Fibroblast of the aortic adventitia (primary cell): Measurements from ENCODE around the gene CNIH3. TPM values are rescaled to one million over a fixed set of nuclear protein-coding genes. Genes with fewer than 3 reads are reported as not detected.

ENCODE experiments used
- DNase-seq: peaks from one replicate; pipeline ENCODE4 v3.0.0-alpha.2; 2010; ENCODE audit warnings: low read depth
- H3K4me3 ChIP-seq: 2 replicates; pipeline ENCODE4 v1.5.1; 2011; ENCODE audit warnings: low read depth, mild to moderate bottlenecking, control low read depth, low read length, moderate library complexity
- total RNA-seq: library from RNA; depleted of rRNA; stranded (reverse); fragments of >200 nt; gene quantifications from 2 replicates; pipeline ENCODE4 v1.2.3, GENCODE V29; 2012; ENCODE audit warnings: low replicate concordance
- TF ChIP-seq, protein P1 (sequence below): IDR thresholded peaks from 2 replicates; pipeline ENCODE4 v1.5.1; 2011; ENCODE audit warnings: mild to moderate bottlenecking, low read length, control low read depth, inconsistent platforms; ENCODE audit not compliant: insufficient read depth

Gene CNIH3
- total RNA-seq, 1 donor, result 31.5 TPM

GRCh38 chr1:224640587-224640986 lies 24.5 kb downstream of the CNIH3 start:
- no peak overlapping the region for H3K4me3 ChIP-seq
- TF ChIP-seq, protein P1, sequence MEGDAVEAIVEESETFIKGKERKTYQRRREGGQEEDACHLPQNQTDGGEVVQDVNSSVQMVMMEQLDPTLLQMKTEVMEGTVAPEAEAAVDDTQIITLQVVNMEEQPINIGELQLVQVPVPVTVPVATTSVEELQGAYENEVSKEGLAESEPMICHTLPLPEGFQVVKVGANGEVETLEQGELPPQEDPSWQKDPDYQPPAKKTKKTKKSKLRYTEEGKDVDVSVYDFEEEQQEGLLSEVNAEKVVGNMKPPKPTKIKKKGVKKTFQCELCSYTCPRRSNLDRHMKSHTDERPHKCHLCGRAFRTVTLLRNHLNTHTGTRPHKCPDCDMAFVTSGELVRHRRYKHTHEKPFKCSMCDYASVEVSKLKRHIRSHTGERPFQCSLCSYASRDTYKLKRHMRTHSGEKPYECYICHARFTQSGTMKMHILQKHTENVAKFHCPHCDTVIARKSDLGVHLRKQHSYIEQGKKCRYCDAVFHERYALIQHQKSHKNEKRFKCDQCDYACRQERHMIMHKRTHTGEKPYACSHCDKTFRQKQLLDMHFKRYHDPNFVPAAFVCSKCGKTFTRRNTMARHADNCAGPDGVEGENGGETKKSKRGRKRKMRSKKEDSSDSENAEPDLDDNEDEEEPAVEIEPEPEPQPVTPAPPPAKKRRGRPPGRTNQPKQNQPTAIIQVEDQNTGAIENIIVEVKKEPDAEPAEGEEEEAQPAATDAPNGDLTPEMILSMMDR, result no peak
- DNase-seq, result no peak

GRCh38 chr1:224641030-224641429 lies 24.9 kb downstream of the CNIH3 start:
- TF ChIP-seq, protein P1, result no peak
- DNase-seq, result no peak
- no peak overlapping the region for H3K4me3 ChIP-seq

DNA sequence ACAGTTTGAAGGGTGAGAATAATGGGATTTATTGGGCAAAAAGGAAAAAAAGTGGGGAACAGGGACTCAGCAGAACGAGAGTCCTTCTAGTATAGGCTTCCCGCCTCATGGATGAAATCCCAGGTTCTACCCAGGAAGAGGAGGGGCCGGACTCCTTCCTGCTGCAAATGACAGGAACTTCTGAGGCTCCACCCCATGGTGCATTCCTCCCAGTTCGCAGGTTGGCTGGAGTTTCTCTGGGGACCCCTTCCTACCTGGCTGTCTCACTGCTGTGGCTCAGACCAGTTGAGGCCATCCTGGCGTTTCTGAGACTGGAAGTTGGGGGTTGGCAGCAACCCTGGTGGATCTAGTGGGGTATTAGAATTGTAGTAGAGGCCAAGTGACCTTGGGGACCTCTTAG lies 27.5 kb downstream of the CNIH3 start:
- TF ChIP-seq, protein P1, result no peak
- no peak for DNase-seq
- H3K4me3 ChIP-seq, result no peak overlapping the region

DNA sequence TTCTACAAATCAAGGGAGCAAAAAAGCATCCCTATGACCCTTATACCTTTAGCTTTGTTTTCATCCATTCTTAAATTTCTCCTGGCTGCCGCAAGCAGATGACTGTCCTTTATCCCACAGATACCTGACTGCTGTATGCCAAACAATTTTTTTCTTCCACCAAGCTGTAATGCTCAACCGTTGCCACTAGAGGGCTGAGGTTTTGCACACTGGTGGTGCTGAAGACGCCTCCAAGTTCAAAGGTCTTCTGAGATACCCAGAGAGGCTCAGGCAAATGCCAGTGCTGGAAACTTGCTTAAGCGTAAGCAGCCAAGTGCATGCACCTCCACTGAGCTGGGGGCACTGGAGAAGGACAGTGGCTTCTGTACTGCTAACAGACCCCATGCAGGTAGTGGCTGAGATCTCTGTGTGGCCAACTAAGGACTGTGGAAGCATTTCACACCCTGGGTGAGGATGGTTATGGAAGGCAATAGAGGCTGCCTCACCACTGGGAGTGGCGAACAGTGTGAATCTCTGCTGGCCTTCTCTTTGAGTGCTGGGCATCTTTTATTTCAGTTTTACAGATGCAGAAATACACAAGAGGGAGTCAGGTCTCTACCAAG lies 28.5 kb downstream of the CNIH3 start:
- H3K4me3 ChIP-seq, result no peak overlapping the region
- peak; percentile 65 for DNase-seq
- TF ChIP-seq, protein P1, result peak; percentile 93

DNA sequence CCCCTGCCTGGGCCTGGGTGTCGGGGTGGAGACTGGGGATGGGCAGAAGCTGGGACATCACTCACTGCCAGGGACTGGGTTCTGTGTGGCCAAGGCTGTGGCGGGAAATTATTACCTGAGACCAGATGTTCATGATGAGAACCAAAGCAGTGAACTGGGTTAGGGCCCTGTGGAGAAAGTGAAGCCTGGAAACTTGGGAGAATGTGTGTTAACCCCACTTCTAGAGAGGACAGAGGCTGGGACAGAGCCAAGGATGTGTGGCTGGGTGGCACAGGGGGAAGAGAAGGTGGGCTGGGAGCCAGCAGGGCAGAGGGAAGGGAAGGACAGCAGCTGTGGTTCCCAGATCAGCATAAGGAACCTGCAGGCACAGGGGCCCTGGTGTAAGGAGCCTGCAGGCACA lies 31.3 kb downstream of the CNIH3 start:
- H3K4me3 ChIP-seq, result no peak overlapping the region
- TF ChIP-seq, protein P1, result no peak
- DNase-seq, result no peak

GRCh38 chr1:224650290-224650689 lies 34.2 kb downstream of the CNIH3 start:
- DNase-seq, result no peak
- H3K4me3 ChIP-seq, result no peak overlapping the region
- TF ChIP-seq, protein P1, result no peak

DNA sequence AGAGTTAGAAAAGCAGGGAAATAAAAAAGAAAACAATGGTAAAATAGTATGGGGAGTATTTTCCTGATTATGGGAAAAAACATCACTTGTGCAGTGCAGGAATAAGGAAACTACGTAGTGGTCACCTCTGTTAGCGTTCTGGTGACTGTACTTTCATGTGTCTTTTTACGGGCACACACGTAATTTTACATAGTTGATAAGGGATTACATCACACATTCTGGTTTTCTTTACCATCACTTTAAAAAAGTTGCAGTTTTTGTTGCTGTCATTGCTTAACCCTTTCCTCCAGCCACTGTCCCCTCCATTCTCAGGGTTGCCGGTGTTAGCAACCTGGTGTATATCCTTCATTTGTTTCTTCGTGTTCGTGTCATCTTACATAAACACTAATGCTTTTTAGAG lies 35.1 kb downstream of the CNIH3 start:
- TF ChIP-seq, protein P1, result no peak
- DNase-seq, result no peak
- no peak overlapping the region for H3K4me3 ChIP-seq
